Esophagus squamous epithelium (tissue), 5 donors: Measurements from ENCODE around the gene SH3GL1. TPM values are rescaled to one million over a fixed set of nuclear protein-coding genes. Genes with fewer than 3 reads are reported as not detected.

ENCODE experiments used
- DNase-seq: peaks from one replicate; lab custom pipeline; 2025; lab: John Stamatoyannopoulos, UW
- H3K27ac ChIP-seq, 4 donors: fragments of 200-600 bp; sonication (generic); one replicate each; pipeline ENCODE4 v1.5.1; 2016 to 2019; ENCODE audit warnings: mild to moderate bottlenecking in 1 of 4
- H3K27me3 ChIP-seq, 4 donors: fragments of 200-600 bp; sonication (generic); 1 replicate in 3 of 4; 2 replicates in 1 of 4; pipeline versions ENCODE4 v1.5.1 to v1.6.0; 2017 to 2021; ENCODE audit warnings: antibody characterized with exemption in 1 of 4
- H3K36me3 ChIP-seq, 3 donors: fragments of 200-600 bp; sonication (generic); one replicate each; pipeline ENCODE4 v1.5.1; 2016 to 2019
- H3K4me1 ChIP-seq, 3 donors: fragments of 200-600 bp; sonication (generic); one replicate each; pipeline ENCODE4 v1.5.1; 2017 to 2019
- H3K4me3 ChIP-seq, 4 donors: fragments of 200-600 bp; sonication (generic); 1 replicate in 3 of 4; 2 replicates in 1 of 4; pipeline ENCODE4 v1.5.1; 2016 to 2019; ENCODE audit warnings: mild to moderate bottlenecking in 2 of 4, moderate library complexity in 1 of 4
- H3K9me3 ChIP-seq, 3 donors: fragments of 200-600 bp; sonication (generic); one replicate each; pipeline ENCODE4 v1.5.1; 2016 to 2019
- POLR2A ChIP-seq, 4 donors: fragments of 450-650 bp; IDR thresholded peaks; one replicate each; pipeline ENCODE4 v1.6.1; 2017; ENCODE audit warnings: antibody characterized with exemption in 4 of 4, mild to moderate bottlenecking in 4 of 4, moderate library complexity in 3 of 4
- WGBS, 2 donors: methylation state at CpG; one replicate each; pipeline ENCODE4 v1.1.5; 2018; 5-methylcytosine and 5-hydroxymethylcytosine counted together
- intact Hi-C: fragments of 100-400 bp; cut with DNase I; formaldehyde crosslinking; loops from one replicate; pipeline ENCODE4 v1.15.0; 2022
- total RNA-seq, 4 donors: library from RNA; depleted of rRNA; stranded (reverse); fragments of >200 nt; gene quantifications; one replicate each; pipeline ENCODE4 v1.1.0, GENCODE V29; 2016
- TF ChIP-seq, protein P1 (sequence below), 6 experiments: fragments of 450-650 bp in 4 of 6; fragments of 200-600 bp in 2 of 6; sonication (generic) in 2 of 6; IDR thresholded peaks; one replicate each; pipeline ENCODE4 v1.5.1; 2016 to 2019; ENCODE audit warnings: antibody characterized with exemption in 6 of 6, mild to moderate bottlenecking in 4 of 6, moderate library complexity in 4 of 6
- donor health status: DM: yes; HTN: yes; CAD: no.

SH3GL1 gene
- total RNA-seq, 4 donors from 2014 or later, result 67.4 to 131 (median 91.2) TPM

DNA sequence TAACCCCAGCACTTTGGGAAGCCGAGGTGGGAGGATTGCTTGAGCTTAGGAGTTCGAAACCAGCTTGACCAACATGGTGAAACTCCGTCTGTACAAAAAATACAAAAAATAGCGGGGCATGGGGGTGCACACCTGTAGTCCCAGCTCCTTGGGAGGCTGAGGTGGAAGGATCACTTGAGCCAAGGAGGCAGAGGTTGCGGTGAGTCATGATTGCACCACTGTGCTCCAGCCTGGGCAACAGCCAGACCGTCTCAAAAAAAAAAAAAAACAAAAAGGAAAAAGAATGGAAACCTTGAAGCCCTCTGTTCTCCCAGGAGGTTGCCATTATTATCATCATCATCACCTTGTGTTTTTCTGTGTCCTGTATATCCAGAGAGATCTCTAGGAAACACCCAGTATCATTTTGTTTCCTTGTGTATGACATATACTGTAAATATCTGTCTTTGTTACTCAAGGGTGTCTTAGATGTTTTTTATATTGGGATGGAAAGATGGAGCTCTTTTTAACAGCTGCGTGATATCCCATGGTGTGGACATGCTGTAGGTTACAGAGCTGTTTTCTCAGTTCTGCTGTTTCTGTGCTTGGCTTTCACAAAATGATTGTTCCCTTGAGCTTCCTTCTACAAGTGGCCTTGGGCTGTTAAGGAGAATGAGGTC lies 13.9 kb upstream of the SH3GL1 start:
- no peak for DNase-seq
- no peak overlapping the region for H3K4me3 ChIP-seq
- 72 to 78% methylated on average over 6 to 7 of the region's 7 CpGs for WGBS, 2 donors
- TF ChIP-seq, protein P1, sequence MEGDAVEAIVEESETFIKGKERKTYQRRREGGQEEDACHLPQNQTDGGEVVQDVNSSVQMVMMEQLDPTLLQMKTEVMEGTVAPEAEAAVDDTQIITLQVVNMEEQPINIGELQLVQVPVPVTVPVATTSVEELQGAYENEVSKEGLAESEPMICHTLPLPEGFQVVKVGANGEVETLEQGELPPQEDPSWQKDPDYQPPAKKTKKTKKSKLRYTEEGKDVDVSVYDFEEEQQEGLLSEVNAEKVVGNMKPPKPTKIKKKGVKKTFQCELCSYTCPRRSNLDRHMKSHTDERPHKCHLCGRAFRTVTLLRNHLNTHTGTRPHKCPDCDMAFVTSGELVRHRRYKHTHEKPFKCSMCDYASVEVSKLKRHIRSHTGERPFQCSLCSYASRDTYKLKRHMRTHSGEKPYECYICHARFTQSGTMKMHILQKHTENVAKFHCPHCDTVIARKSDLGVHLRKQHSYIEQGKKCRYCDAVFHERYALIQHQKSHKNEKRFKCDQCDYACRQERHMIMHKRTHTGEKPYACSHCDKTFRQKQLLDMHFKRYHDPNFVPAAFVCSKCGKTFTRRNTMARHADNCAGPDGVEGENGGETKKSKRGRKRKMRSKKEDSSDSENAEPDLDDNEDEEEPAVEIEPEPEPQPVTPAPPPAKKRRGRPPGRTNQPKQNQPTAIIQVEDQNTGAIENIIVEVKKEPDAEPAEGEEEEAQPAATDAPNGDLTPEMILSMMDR (IDR thresholded peaks at IDR 0.05), result no peak
- no peak for TF ChIP-seq POLR2A (IDR thresholded peaks at IDR 0.05)
- peak overlapping the region in 1 of 4 donors; percentile 61 for H3K27ac ChIP-seq
- intact Hi-C loops, result no loop called here
- H3K4me1 ChIP-seq, result peaks cover 0 to 15% (median 0%) of the 10 kb centered on the region in 3 donors
- H3K27me3 ChIP-seq, result no peaks in the 10 kb centered on the region
- peaks cover 0 to 38% (median 0%) of the 10 kb centered on the region in 3 donors for H3K36me3 ChIP-seq
- H3K9me3 ChIP-seq, result no peaks in the 10 kb centered on the region

GRCh38 chr19:4413588-4413987 lies 13.2 kb upstream of the SH3GL1 start:
- WGBS, 2 donors, result 90 to 92% methylated on average over 3 of the region's 3 CpGs
- no peak overlapping the region for H3K27ac ChIP-seq
- H3K27me3 ChIP-seq, result no peaks in the 10 kb centered on the region
- no peak for DNase-seq
- no peak overlapping the region for H3K4me3 ChIP-seq
- H3K4me1 ChIP-seq, result peaks cover 0 to 15% (median 0%) of the 10 kb centered on the region in 3 donors
- H3K9me3 ChIP-seq, result no peaks in the 10 kb centered on the region
- peaks cover 0 to 43% (median 0%) of the 10 kb centered on the region in 3 donors for H3K36me3 ChIP-seq
- intact Hi-C loops, result no loop called here
- TF ChIP-seq, protein P1 (IDR thresholded peaks at IDR 0.05), result no peak
- no peak for TF ChIP-seq POLR2A (IDR thresholded peaks at IDR 0.05)

GRCh38 chr19:4409123-4409933 lies 9.0 kb upstream of the SH3GL1 start:
- no peak for DNase-seq

DNA sequence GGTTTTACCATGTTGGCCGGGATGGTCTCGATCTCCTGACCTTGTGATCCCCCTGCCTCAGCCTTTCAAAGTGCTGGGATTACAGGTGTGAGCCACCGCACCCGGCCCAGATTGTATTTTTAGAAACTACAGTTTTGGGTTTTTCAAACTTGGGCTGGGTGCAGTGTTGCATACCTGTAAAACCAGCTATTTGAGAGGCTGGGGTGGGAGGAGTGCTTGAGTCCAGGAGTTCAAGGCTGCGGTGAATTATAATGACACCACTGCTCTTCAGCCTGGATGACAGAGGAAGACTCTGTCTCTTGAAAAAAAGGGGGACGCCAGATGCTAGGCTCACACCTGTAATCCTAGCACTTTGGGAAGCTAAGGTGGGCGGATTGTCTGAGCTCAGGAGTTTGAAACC lies 6.3 kb upstream of the SH3GL1 start:
- Histone ChIP-seq H3K4me3 (no peak overlapping the region), H3K9me3 (no peaks in the 10 kb centered on the region), H3K27ac (no peak overlapping the region), H3K4me1 (peaks cover 12 to 21% (median 14%) of the 10 kb centered on the region in 3 donors), H3K36me3 (peaks cover 0 to 23% (median 0%) of the 10 kb centered on the region in 3 donors), H3K27me3 (no peaks in the 10 kb centered on the region)
- no peak for DNase-seq
- no peak for TF ChIP-seq POLR2A (IDR thresholded peaks at IDR 0.05)
- TF ChIP-seq, protein P1 (IDR thresholded peaks at IDR 0.05), result no peak
- 97% methylated on average over 7 of the region's 7 CpGs for WGBS, 2 donors
- intact Hi-C loops, result no loop called here

More at GRCh38 chr19:4409123-4409933, 9.0 kb upstream of the SH3GL1 start:
- intact Hi-C loops, result no loop called here
- Histone ChIP-seq H3K36me3 (peaks cover 0 to 43% (median 0%) of the 10 kb centered on the region in 3 donors), H3K9me3 (no peaks in the 10 kb centered on the region), H3K4me3 (no peak overlapping the region), H3K27ac (no peak overlapping the region), H3K4me1 (peaks cover 0 to 1% (median 0%) of the 10 kb centered on the region in 3 donors), H3K27me3 (no peaks in the 10 kb centered on the region)
- 88 to 90% methylated on average over 17 to 21 of the region's 23 CpGs for WGBS, 2 donors
- TF ChIP-seq, protein P1 (IDR thresholded peaks at IDR 0.05), result no peak

- no peak overlapping the region for H3K27ac ChIP-seq
- TF ChIP-seq POLR2A (IDR thresholded peaks at IDR 0.05), result no peak
- TF ChIP-seq, protein P1 (IDR thresholded peaks at IDR 0.05), result no peak
- intact Hi-C loops, result no loop called here
- 78 to 85% methylated on average over 8 of the region's 8 CpGs for WGBS, 2 donors
- no peak overlapping the region for H3K4me3 ChIP-seq
- peaks cover 13 to 28% (median 20%) of the 10 kb centered on the region in 3 donors for H3K4me1 ChIP-seq
- peaks cover 0 to 22% (median 0%) of the 10 kb centered on the region in 3 donors for H3K36me3 ChIP-seq
- no peaks in the 10 kb centered on the region for H3K27me3 ChIP-seq
- no peaks in the 10 kb centered on the region for H3K9me3 ChIP-seq
- no peak for DNase-seq
Observed at GRCh38 chr19:4405977-4406376, 5.6 kb upstream of the SH3GL1 start.
